ENCODE data around the gene SLC66A3.

DNA sequence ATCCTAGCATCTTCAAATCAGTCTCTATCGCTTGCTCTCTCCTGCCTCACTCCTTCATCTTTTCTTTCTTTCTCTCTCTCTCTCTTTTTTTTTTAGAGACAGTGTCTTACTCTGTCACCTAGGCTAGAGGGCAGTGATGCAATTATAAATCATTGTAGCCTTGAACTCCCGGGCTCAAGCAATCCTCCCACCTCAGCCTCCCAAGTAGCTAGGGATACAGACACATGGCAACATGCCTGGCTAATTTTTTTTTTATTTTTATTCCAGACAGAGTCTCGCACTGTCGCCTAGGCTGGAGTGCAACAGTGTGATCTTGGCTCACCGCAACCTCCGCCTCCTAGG, 10.6 kb upstream of the SLC66A3 start:
- TF ChIP-seq POLR2A (IDR thresholded peaks at IDR 0.05) = no peak
- TF ChIP-seq, protein P1, sequence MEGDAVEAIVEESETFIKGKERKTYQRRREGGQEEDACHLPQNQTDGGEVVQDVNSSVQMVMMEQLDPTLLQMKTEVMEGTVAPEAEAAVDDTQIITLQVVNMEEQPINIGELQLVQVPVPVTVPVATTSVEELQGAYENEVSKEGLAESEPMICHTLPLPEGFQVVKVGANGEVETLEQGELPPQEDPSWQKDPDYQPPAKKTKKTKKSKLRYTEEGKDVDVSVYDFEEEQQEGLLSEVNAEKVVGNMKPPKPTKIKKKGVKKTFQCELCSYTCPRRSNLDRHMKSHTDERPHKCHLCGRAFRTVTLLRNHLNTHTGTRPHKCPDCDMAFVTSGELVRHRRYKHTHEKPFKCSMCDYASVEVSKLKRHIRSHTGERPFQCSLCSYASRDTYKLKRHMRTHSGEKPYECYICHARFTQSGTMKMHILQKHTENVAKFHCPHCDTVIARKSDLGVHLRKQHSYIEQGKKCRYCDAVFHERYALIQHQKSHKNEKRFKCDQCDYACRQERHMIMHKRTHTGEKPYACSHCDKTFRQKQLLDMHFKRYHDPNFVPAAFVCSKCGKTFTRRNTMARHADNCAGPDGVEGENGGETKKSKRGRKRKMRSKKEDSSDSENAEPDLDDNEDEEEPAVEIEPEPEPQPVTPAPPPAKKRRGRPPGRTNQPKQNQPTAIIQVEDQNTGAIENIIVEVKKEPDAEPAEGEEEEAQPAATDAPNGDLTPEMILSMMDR (IDR thresholded peaks at IDR 0.05 in 8 of 11, conservative IDR thresholded peaks at IDR 0.05 in 3 of 11) = no peak

All from spleen (tissue), 7 donors.